HepG2 (cell line): ENCODE results near the gene NELL1. TPM values are rescaled to one million over a fixed set of nuclear protein-coding genes. Genes with fewer than 3 reads are reported as not detected.

Experiments used
- ATAC-seq: fragments of 200-7000 bp; cut with Tn5 transposase; 3 replicates; pipeline ENCODE4 v1.9.1; 2020; ENCODE audit warnings: mild to moderate bottlenecking, moderate library complexity
- BruUV-seq: library from RNA; stranded (reverse); fragments of 400-500 nt; replicated peaks from 2 replicates; lab custom pipeline; 2021; lab: Mats Ljungman, UMichigan
- CTCF ChIA-PET: fragments of 300-600 bp; formaldehyde crosslinking; extraction: SDS; loops from one replicate; lab custom pipeline; 2021; ENCODE audit warnings: low total read pairs, inconsistent platforms, low intra/inter-chr PET ratio; lab: Yijun Ruan, JAX
- POLR2A ChIA-PET: fragments of 350-600 bp; sonication (Branson Sonifier 250); formaldehyde crosslinking; loops from one replicate; lab custom pipeline; 2020; ENCODE audit warnings: antibody characterized with exemption, inconsistent platforms; lab: Yijun Ruan, JAX
- DNase-seq: peaks from one replicate; pipeline ENCODE4 v3.0.0-alpha.2; 2015; ENCODE audit warnings: low spot score
- FAIRE-seq: peaks from 3 replicates; lab custom pipeline; 2011; peaks lifted over from hg19 to GRCh38; lab: Jason Lieb, UNC
- H2AFZ ChIP-seq: one replicate; pipeline ENCODE4 v1.6.1; 2011; ENCODE audit warnings: low read length, inconsistent platforms
- H3K27ac ChIP-seq: fragments of 300-600 bp; 3 replicates; pipeline ENCODE4 v1.8.0; 2011; ENCODE audit warnings: mixed run types, mild to moderate bottlenecking, mixed read lengths, low read length, inconsistent platforms; ENCODE audit not compliant: insufficient read depth; ENCODE audit errors: extremely low read length
- H3K27me3 ChIP-seq, 2 experiments: fragments of 200-600 bp in 1 of 2; 2 replicates in 1 of 2; 3 replicates in 1 of 2; pipeline versions ENCODE4 v1.6.0 to v1.8.0; 2011; ENCODE audit warnings: low read length in 2 of 2, mild to moderate bottlenecking in 2 of 2, moderate library complexity in 2 of 2, inconsistent platforms in 1 of 2; ENCODE audit not compliant: insufficient read depth in 2 of 2, control insufficient read depth in 1 of 2
- H3K36me3 ChIP-seq, 2 experiments: fragments of 200-600 bp in 1 of 2; replicated peaks in 1 of 2; 2 replicates in 1 of 2; 3 replicates in 1 of 2; pipeline versions ENCODE4 v1.5.1 to v1.8.0; 2011; ENCODE audit warnings: low read length in 2 of 2, inconsistent platforms in 1 of 2; ENCODE audit not compliant: insufficient read depth in 2 of 2, control insufficient read depth in 1 of 2
- H3K4me1 ChIP-seq: 2 replicates; pipeline ENCODE4 v1.5.1; 2012; ENCODE audit warnings: low read length, inconsistent platforms; ENCODE audit not compliant: insufficient read depth
- H3K4me2 ChIP-seq: 2 replicates; pipeline ENCODE4 v1.6.0; 2011; ENCODE audit warnings: low read depth, low read length, inconsistent platforms
- H3K4me3 ChIP-seq, 3 experiments: fragments of 200-600 bp in 1 of 3; sonication (generic), shearing (Covaris generic) in 1 of 3; replicated peaks in 1 of 3; 2 replicates each; pipeline ENCODE4 v1.5.1; 2011 to 2016; ENCODE audit warnings: low read length in 3 of 3, inconsistent platforms in 2 of 3, low read depth in 2 of 3, mild to moderate bottlenecking in 2 of 3, control low read depth in 1 of 3, mixed read lengths in 1 of 3; ENCODE audit not compliant: insufficient read depth in 1 of 3
- H3K79me2 ChIP-seq: one replicate; pipeline ENCODE4 v1.6.1; 2011; ENCODE audit warnings: low read length, inconsistent platforms; ENCODE audit not compliant: insufficient read depth
- H3K9ac ChIP-seq: 2 replicates; pipeline ENCODE4 v1.6.0; 2011; ENCODE audit warnings: mild to moderate bottlenecking, low read depth, low read length, inconsistent platforms; ENCODE audit not compliant: insufficient read depth
- H3K9me3 ChIP-seq: 2 replicates; pipeline ENCODE4 v1.5.1; 2012; ENCODE audit warnings: mild to moderate bottlenecking, low read length
- H4K20me1 ChIP-seq: 2 replicates; pipeline ENCODE4 v1.6.0; 2011; ENCODE audit warnings: inconsistent platforms, mild to moderate bottlenecking, low read length, moderate library complexity; ENCODE audit not compliant: insufficient read depth
- BHLHE40 ChIP-seq: IDR thresholded peaks from 2 replicates; pipeline ENCODE4 v1.6.1; 2011; ENCODE audit warnings: low read length, improper control_type of control experiment
- CHCHD3 ChIP-seq: sonication (generic); formaldehyde crosslinking; IDR thresholded peaks from 2 replicates; pipeline ENCODE4 v1.8.0; 2022; ENCODE audit warnings: mild to moderate bottlenecking, missing genetic modification reagents, moderate library complexity
- ESRRA ChIP-seq: sonication (generic); formaldehyde crosslinking; IDR thresholded peaks from 2 replicates; pipeline ENCODE4 v1.5.1; 2020; ENCODE audit warnings: mild to moderate bottlenecking, low read depth, missing genetic modification reagents
- HOXA3 ChIP-seq: sonication (generic); formaldehyde crosslinking; IDR thresholded peaks from 2 replicates; pipeline ENCODE4 v1.5.0; 2020; ENCODE audit warnings: missing genetic modification reagents
- NKX3-1 ChIP-seq: sonication (generic); formaldehyde crosslinking; IDR thresholded peaks from 2 replicates; pipeline ENCODE4 v1.5.0; 2020; ENCODE audit warnings: missing genetic modification reagents
- PAWR ChIP-seq: sonication (generic); formaldehyde crosslinking; IDR thresholded peaks from 2 replicates; pipeline ENCODE4 v1.4.0; 2020; ENCODE audit warnings: missing genetic modification reagents, mild to moderate bottlenecking, borderline replicate concordance
- SMAD3 ChIP-seq: sonication (generic); formaldehyde crosslinking; IDR thresholded peaks from 2 replicates; pipeline ENCODE4 v1.4.0; 2020; ENCODE audit warnings: missing genetic modification reagents
- SNRNP70 ChIP-seq: fragments of 200-400 bp; formaldehyde crosslinking; IDR thresholded peaks from 2 replicates; pipeline ENCODE4 v1.6.1; 2017; ENCODE audit warnings: mild to moderate bottlenecking, low read depth, low read length, moderate library complexity
- SRSF1 ChIP-seq: fragments of 200-400 bp; formaldehyde crosslinking; optimal IDR thresholded peaks from 2 replicates; pipeline ENCODE3; 2017; ENCODE audit warnings: mild to moderate bottlenecking, low read depth, low read length, moderate library complexity
- STAG1 ChIP-seq: sonication (generic); formaldehyde crosslinking; IDR thresholded peaks from 2 replicates; pipeline ENCODE4 v1.4.0; 2020; ENCODE audit warnings: missing genetic modification reagents
- THYN1 ChIP-seq: sonication (generic); formaldehyde crosslinking; IDR thresholded peaks from 2 replicates; pipeline ENCODE4 v1.8.1; 2023; ENCODE audit warnings: low read depth, mild to moderate bottlenecking, moderate library complexity, missing genetic modification reagents, borderline replicate concordance
- YY1 ChIP-seq: IDR thresholded peaks from 2 replicates; pipeline ENCODE4 v1.6.1; 2011; ENCODE audit warnings: low read length, low read depth, moderate library complexity, mild to moderate bottlenecking; ENCODE audit not compliant: insufficient read depth, insufficient replicate concordance
- ZBTB21 ChIP-seq: sonication (generic); formaldehyde crosslinking; IDR thresholded peaks from 2 replicates; pipeline ENCODE4 v1.4.0; 2020; ENCODE audit warnings: missing genetic modification reagents
- ZBTB7A ChIP-seq: sonication (generic); formaldehyde crosslinking; IDR thresholded peaks from 2 replicates; pipeline ENCODE4 v1.8.0; 2022; ENCODE audit warnings: mild to moderate bottlenecking, missing genetic modification reagents
- ZNF484 ChIP-seq: sonication (generic); formaldehyde crosslinking; IDR thresholded peaks from 2 replicates; pipeline ENCODE4 v1.5.1; 2020; ENCODE audit warnings: mild to moderate bottlenecking, low read depth, missing genetic modification reagents, borderline replicate concordance
- ZNF615 ChIP-seq: sonication (generic); formaldehyde crosslinking; IDR thresholded peaks from 2 replicates; pipeline ENCODE4 v1.5.0; 2020; ENCODE audit warnings: mild to moderate bottlenecking, missing genetic modification reagents, borderline replicate concordance
- ZNF724P ChIP-seq: sonication (generic); formaldehyde crosslinking; IDR thresholded peaks from 2 replicates; pipeline ENCODE4 v1.8.0; 2022; ENCODE audit warnings: missing genetic modification reagents, borderline replicate concordance
- ZNF749 ChIP-seq: sonication (generic); formaldehyde crosslinking; IDR thresholded peaks from 2 replicates; pipeline ENCODE4 v1.8.0; 2022; ENCODE audit warnings: mild to moderate bottlenecking, missing genetic modification reagents, moderate library complexity, borderline replicate concordance
- WGBS: methylation state at CpG from one replicate; pipeline ENCODE4 v1.1.6; 2017; ENCODE audit warnings: low lambda C conversion rate; 5-methylcytosine and 5-hydroxymethylcytosine counted together
- in situ Hi-C: cut with HindIII; loops from 2 replicates; pipeline ENCODE4 v1.10.0; 2017; ENCODE audit warnings: low pct_unique_long_range_greater_than_20kb; ENCODE audit not compliant: extremely low pct_ligation_motif_present
- intact Hi-C: fragments of 100-400 bp; cut with micrococcal nuclease; formaldehyde crosslinking; loops from one replicate; pipeline ENCODE4 v1.10.0; 2022; ENCODE audit not compliant: unreplicated experiment
- polyA plus RNA-seq, 8 experiments: library from polyadenylated mRNA; depleted of rRNA in 3 of 8; stranded (reverse) in 7 of 8; unstranded in 1 of 8; fragments of >200 nt; fragmentation: Illumina TruSeq in 4 of 8; extraction: Trizol in 4 of 8; gene quantifications; 2 replicates each; pipeline versions ENCODE4 v1.2.1 to v1.2.3, GENCODE V29; 2011 to 2016; ENCODE audit warnings: low read depth in 4 of 8, missing spikeins in 1 of 8, mixed read lengths in 1 of 8; ENCODE audit not compliant: insufficient read depth in 1 of 8
- total RNA-seq, 5 experiments: library from RNA; depleted of rRNA; stranded (reverse); fragments of >200 nt; fragmentation: Illumina TruSeq; extraction: Trizol; gene quantifications; 2 replicates each; pipeline ENCODE4 v1.2.3, GENCODE V29; 2016; ENCODE audit warnings: low read depth in 1 of 5
- TF ChIP-seq, protein P1 (sequence below): sonication (generic); formaldehyde crosslinking; IDR thresholded peaks from 2 replicates; pipeline ENCODE4 v1.8.0; 2022; ENCODE audit warnings: low read depth, missing genetic modification reagents
- TF ChIP-seq, protein P2 (sequence below): sonication (generic); formaldehyde crosslinking; IDR thresholded peaks from 2 replicates; pipeline ENCODE4 v1.5.1; 2020; ENCODE audit warnings: mild to moderate bottlenecking, missing genetic modification reagents

Gene NELL1
- total and polyA plus RNA-seq, 2 of the 13 experiments (the other 11 are each of a cell fraction or from before 2014, with no cell fraction given), result not detected

DNA sequence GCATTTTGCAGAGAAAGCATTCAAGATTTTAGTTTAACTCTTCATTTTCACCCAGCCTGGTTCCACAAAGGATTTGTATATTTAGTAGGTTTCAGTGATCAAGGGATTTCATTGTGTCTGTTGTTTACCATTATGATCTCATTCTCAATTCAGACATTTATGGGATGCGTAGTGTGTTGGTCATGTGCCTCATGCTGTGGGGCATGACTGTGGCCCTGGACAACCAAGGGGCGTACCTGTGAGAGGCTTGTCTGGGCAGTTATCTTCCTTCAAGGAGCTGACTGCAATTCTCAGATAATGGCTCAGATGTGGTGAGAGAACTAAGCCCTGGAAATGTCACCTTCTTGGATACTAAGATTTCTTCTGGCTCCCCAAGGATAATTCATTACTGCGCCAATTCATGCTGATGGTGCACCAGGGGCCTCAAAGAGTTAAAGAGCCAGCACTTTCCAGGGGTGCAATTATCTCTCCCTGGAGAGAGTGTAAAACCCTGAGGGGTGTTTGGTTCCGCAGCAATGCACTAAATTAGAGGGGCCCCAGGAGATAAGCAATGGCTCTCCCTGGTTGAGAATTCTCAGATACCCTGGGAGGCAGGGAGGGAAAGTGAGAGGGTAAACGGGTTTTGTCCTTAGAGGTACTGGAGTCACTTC, 37.7 kb upstream of the NELL1 start:
- WGBS, result 33% methylated on average over 4 of the region's 5 CpGs
- intact Hi-C loops, result no loop called here
- ATAC-seq (no peak), FAIRE-seq (no peak)
- in situ Hi-C loops, result loop anchor here (25.0 kb wide), 1 partner anchor 1681 kb away; no protein-coding TSS in a partner anchor
- Histone ChIP-seq H3K4me1 (no peaks in the 10 kb centered on the region), H4K20me1 (no peaks in the 10 kb centered on the region), H3K9me3 (no peaks in the 10 kb centered on the region), H3K9ac (no peak overlapping the region), H3K4me3 (no peak overlapping the region), H3K4me2 (no peak overlapping the region), H3K27ac (no peak overlapping the region), H3K79me2 (no peaks in the 10 kb centered on the region)
- POLR2A ChIA-PET, result no interaction called here
- BruUV-seq, result no TSS peak
- TF ChIP-seq SNRNP70, result no peak
- TF ChIP-seq ESRRA (CRISPR knock-in tag), result no peak
- no peak for TF ChIP-seq ZBTB7A
- no peak for TF ChIP-seq THYN1 (CRISPR knock-in tag)
- TF ChIP-seq STAG1 (CRISPR knock-in tag), result no peak
- TF ChIP-seq, protein P1, sequence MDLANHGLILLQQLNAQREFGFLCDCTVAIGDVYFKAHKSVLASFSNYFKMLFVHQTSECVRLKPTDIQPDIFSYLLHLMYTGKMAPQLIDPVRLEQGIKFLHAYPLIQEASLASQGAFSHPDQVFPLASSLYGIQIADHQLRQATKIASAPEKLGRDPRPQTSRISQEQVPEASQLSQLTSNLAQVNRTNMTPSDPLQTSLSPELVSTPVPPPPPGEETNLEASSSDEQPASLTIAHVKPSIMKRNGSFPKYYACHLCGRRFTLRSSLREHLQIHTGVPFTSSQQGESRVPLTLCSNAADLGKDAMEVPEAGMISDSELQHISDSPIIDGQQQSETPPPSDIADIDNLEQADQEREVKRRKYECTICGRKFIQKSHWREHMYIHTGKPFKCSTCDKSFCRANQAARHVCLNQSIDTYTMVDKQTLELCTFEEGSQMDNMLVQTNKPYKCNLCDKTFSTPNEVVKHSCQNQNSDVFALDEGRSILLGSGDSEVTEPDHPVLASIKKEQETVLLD (CRISPR knock-in tag), result no peak
- no peak for TF ChIP-seq ZBTB21 (CRISPR knock-in tag)
- TF ChIP-seq ZNF724P, result no peak
- TF ChIP-seq BHLHE40, result no peak
- no peak for TF ChIP-seq SRSF1
- no peak for TF ChIP-seq SMAD3 (CRISPR knock-in tag)
- no peak for TF ChIP-seq PAWR
- no peak for TF ChIP-seq HOXA3 (CRISPR knock-in tag)
- TF ChIP-seq, protein P2, sequence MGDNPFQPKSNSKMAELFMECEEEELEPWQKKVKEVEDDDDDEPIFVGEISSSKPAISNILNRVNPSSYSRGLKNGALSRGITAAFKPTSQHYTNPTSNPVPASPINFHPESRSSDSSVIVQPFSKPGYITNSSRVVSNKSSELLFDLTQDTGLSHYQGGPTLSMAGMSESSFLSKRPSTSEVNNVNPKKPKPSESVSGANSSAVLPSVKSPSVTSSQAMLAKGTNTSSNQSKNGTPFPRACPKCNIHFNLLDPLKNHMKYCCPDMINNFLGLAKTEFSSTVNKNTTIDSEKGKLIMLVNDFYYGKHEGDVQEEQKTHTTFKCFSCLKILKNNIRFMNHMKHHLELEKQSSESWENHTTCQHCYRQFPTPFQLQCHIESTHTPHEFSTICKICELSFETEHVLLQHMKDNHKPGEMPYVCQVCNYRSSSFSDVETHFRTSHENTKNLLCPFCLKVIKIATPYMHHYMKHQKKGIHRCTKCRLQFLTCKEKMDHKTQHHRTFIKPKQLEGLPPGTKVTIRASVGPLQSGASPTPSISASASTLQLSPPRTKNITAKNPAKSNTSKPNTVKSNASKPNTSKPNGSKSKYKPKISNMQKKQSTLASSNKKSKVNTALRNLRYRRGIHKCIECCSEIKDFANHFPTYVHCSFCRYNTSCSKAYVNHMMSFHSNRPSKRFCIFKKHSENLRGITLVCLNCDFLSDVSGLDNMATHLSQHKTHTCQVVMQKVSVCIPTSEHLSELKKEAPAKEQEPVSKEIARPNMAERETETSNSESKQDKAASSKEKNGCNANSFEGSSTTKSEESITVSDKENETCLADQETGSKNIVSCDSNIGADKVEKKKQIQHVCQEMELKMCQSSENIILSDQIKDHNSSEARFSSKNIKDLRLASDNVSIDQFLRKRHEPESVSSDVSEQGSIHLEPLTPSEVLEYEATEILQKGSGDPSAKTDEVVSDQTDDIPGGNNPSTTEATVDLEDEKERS (CRISPR knock-in tag), result no peak
- TF ChIP-seq CHCHD3 (CRISPR knock-in tag), result no peak
- TF ChIP-seq ZNF749, result no peak
- no peak for TF ChIP-seq ZNF615
- TF ChIP-seq ZNF484 (CRISPR knock-in tag), result no peak
- TF ChIP-seq NKX3-1 (CRISPR knock-in tag), result no peak
- TF ChIP-seq YY1, result no peak
- TF ChIP-seq, all 625 proteins: peak for 0
- CTCF ChIA-PET, result no interaction called here
- no peak for DNase-seq
- Histone ChIP-seq H3K27me3 (0 out of 5 replicates have a peak, but pooled peaks cover 0 to 3% of the 10 kb centered on the region in 2 experiments), H2AFZ (no peak overlapping the region), H3K36me3 (no peaks in the 10 kb centered on the region)
